ENCODE results near the gene MEGF6. TPM values are rescaled to one million over a fixed set of nuclear protein-coding genes. Genes with fewer than 3 reads are reported as not detected.
A peak's percentile ranks its signal among the peaks of the same experiment; 100 is the strongest.

Gene MEGF6
- total RNA-seq, 1 donor from 2014 or later: 194 TPM

DNA sequence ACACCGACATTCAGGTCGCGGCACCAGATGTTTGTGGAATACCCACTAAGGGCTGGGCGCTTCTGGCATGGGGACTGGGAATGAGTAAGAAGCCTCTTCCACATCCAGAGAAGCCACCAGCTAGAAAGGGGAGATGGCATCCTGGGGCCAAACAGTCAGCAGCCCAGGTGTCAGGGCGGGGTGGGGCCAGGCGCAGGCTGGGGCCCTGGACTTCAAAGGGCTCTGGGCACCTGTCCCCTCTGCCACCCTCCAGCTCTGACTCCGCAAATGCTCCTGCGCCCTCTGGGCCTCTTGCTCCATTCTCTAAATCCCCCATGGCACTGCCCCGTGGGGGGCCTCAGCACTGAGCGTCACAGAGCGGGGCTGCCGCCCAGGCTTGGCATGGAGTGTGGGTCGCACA is 70.4 kb downstream of the MEGF6 start:
- intact Hi-C loops (cut with DNase I): loop anchor here (10.0 kb wide), 1 partner anchor 226 kb away; no protein-coding TSS in a partner anchor
- TF ChIP-seq, protein P1, sequence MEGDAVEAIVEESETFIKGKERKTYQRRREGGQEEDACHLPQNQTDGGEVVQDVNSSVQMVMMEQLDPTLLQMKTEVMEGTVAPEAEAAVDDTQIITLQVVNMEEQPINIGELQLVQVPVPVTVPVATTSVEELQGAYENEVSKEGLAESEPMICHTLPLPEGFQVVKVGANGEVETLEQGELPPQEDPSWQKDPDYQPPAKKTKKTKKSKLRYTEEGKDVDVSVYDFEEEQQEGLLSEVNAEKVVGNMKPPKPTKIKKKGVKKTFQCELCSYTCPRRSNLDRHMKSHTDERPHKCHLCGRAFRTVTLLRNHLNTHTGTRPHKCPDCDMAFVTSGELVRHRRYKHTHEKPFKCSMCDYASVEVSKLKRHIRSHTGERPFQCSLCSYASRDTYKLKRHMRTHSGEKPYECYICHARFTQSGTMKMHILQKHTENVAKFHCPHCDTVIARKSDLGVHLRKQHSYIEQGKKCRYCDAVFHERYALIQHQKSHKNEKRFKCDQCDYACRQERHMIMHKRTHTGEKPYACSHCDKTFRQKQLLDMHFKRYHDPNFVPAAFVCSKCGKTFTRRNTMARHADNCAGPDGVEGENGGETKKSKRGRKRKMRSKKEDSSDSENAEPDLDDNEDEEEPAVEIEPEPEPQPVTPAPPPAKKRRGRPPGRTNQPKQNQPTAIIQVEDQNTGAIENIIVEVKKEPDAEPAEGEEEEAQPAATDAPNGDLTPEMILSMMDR (IDR thresholded peaks at IDR 0.05): no peak
- no peaks in the 10 kb centered on the region for H3K36me3 ChIP-seq
- H3K9me3 ChIP-seq: no peaks in the 10 kb centered on the region
- peaks cover 40 to 58% of the 10 kb centered on the region in 2 donors for H3K4me1 ChIP-seq
- DNase-seq (ENCODE audit: low spot score in 2 of 2): no peak
- peak overlapping the region; percentile 97 to 98 for H3K27ac ChIP-seq
- no peak overlapping the region for H3K4me3 ChIP-seq
- no peaks in the 10 kb centered on the region for H3K27me3 ChIP-seq

GRCh38 chr1:3539707-3540425 is 71.4 kb downstream of the MEGF6 start:
- Histone ChIP-seq H3K27me3 (no peaks in the 10 kb centered on the region), H3K4me3 (no peak overlapping the region), H3K27ac (peak overlapping the region; percentile 97 to 98), H3K36me3 (no peaks in the 10 kb centered on the region), H3K9me3 (no peaks in the 10 kb centered on the region), H3K4me1 (peaks cover 40 to 59% of the 10 kb centered on the region in 2 donors)
- intact Hi-C loops (cut with DNase I): loop anchor here (10.0 kb wide), 1 partner anchor 225 kb away; no protein-coding TSS in a partner anchor
- TF ChIP-seq, protein P1 (IDR thresholded peaks at IDR 0.05): no peak
- DNase-seq (ENCODE audit: low spot score in 2 of 2): peak in 1 of 2 donors; percentile 24

- H3K27ac ChIP-seq: peak overlapping the region; percentile 50 to 59
Observed at GRCh38 chr1:3537359-3537758, 73.9 kb downstream of the MEGF6 start.

GRCh38 chr1:3536420-3537195 is 74.7 kb downstream of the MEGF6 start:
- DNase-seq (ENCODE audit: low spot score in 2 of 2): no peak
- Histone ChIP-seq H3K9me3 (no peaks in the 10 kb centered on the region), H3K27me3 (no peaks in the 10 kb centered on the region), H3K4me1 (peaks cover 22 to 36% of the 10 kb centered on the region in 2 donors), H3K4me3 (no peak overlapping the region), H3K36me3 (no peaks in the 10 kb centered on the region), H3K27ac (peak overlapping the region; percentile 50 to 59)
- intact Hi-C loops (cut with DNase I): no loop called here
- TF ChIP-seq, protein P1 (IDR thresholded peaks at IDR 0.05): no peak

More at GRCh38 chr1:3537359-3537758, 73.9 kb downstream of the MEGF6 start:
- Histone ChIP-seq H3K4me3 (no peak overlapping the region), H3K27me3 (no peaks in the 10 kb centered on the region), H3K36me3 (no peaks in the 10 kb centered on the region), H3K9me3 (no peaks in the 10 kb centered on the region), H3K4me1 (peaks cover 30 to 42% of the 10 kb centered on the region in 2 donors)
- intact Hi-C loops (cut with DNase I): no loop called here
- DNase-seq (ENCODE audit: low spot score in 2 of 2): no peak
- TF ChIP-seq, protein P1 (IDR thresholded peaks at IDR 0.05): no peak

- H3K4me1 ChIP-seq: peaks cover 15 to 29% of the 10 kb centered on the region in 2 donors
- TF ChIP-seq, protein P1 (IDR thresholded peaks at IDR 0.05): no peak
- no peaks in the 10 kb centered on the region for H3K27me3 ChIP-seq
- H3K27ac ChIP-seq: peak overlapping the region in 1 of 2 donors; percentile 10
- intact Hi-C loops (cut with DNase I): no loop called here
- H3K9me3 ChIP-seq: no peaks in the 10 kb centered on the region
- no peaks in the 10 kb centered on the region for H3K36me3 ChIP-seq
- no peak overlapping the region for H3K4me3 ChIP-seq
- DNase-seq (ENCODE audit: low spot score in 2 of 2): no peak
Observed at GRCh38 chr1:3535732-3536131, 75.6 kb downstream of the MEGF6 start.

Measured in ascending aorta (tissue), 2 donors.